ENCODE measurements around the gene ROGDI. TPM values are rescaled to one million over a fixed set of nuclear protein-coding genes. Genes with fewer than 3 reads are reported as not detected.

The ROGDI gene
- total RNA-seq, 1 donor from 2014 or later: 22.2 TPM

GRCh38 chr16:4846901-4847773 is 44.7 kb upstream of the ROGDI start, which contains the start of the genes GLYR1 and UBN1:
Gene GLYR1, minus strand, starts transcription at chr16:4847288. Its CDS starts 23 bp downstream, at chr16:4847265.
Gene UBN1, plus strand, starts transcription at chr16:4847481. Its CDS starts 5,437 bp downstream, at chr16:4852918.
- TF ChIP-seq CTCF (IDR thresholded peaks at IDR 0.05): no peak
- TF ChIP-seq EZH2 (IDR thresholded peaks at IDR 0.05): no peak
- TF ChIP-seq EZH2phosphoT487 (IDR thresholded peaks at IDR 0.05): no peak
- Mint-ChIP-seq H3K4me3 (peak within 1 kb of the TSS; percentile 94), H3K9me3 (no peaks in the 10 kb centered on the region), H3K4me1 (peaks cover 44% of the 10 kb centered on the region), H3K27me3 (ENCODE audit: insufficient read depth, low read depth) (no peaks in the 10 kb centered on the region), H3K27ac (no peak within 1 kb of the TSS), H3K36me3 (peaks cover 6% of the 10 kb centered on the region)
- H3K36me3 ChIP-seq: peaks cover 9% of the 10 kb centered on the region
- peak within 1 kb of the TSS; percentile 87 for H2AFZ ChIP-seq (replicated peaks)
- H3K9ac ChIP-seq: peak within 1 kb of the TSS; percentile 96
- H3K9me3 ChIP-seq (ENCODE audit: low read depth): no peaks in the 10 kb centered on the region
- H3K27me3 ChIP-seq: no peaks in the 10 kb centered on the region
- peak within 1 kb of the TSS; percentile 82 for H3K27ac ChIP-seq
- H4K20me1 ChIP-seq (ENCODE audit: low read depth): peaks cover 58% of the 10 kb centered on the region
- peak within 1 kb of the TSS; percentile 85 for H3K4me2 ChIP-seq
- H3K4me3 ChIP-seq: peak within 1 kb of the TSS; percentile 91
- H3K79me2 ChIP-seq (ENCODE audit: low read depth): peaks cover 86% of the 10 kb centered on the region
- peaks cover 25% of the 10 kb centered on the region for H3F3A ChIP-seq (ENCODE audit: low read depth)
- peaks cover 27% of the 10 kb centered on the region for H3K4me1 ChIP-seq
- DNase-seq (ENCODE audit: low spot score): peak; percentile 100

- Histone ChIP-seq H3K27me3 (no peaks in the 10 kb centered on the region), H3K27ac (peak overlapping the region; percentile 68), H3K9ac (peak overlapping the region; percentile 96), H3K4me1 (peaks cover 27% of the 10 kb centered on the region), H3K36me3 (peaks cover 9% of the 10 kb centered on the region), H4K20me1 (ENCODE audit: low read depth) (peaks cover 52% of the 10 kb centered on the region), H3K4me3 (peak overlapping the region; percentile 91), H3K9me3 (ENCODE audit: low read depth) (no peaks in the 10 kb centered on the region), H2AFZ (replicated peaks) (peak overlapping the region; percentile 68), H3F3A (ENCODE audit: low read depth) (peaks cover 25% of the 10 kb centered on the region), H3K79me2 (ENCODE audit: low read depth) (peaks cover 80% of the 10 kb centered on the region), H3K4me2 (peak overlapping the region; percentile 77)
- peak; percentile 72 for DNase-seq (ENCODE audit: low spot score)
- Mint-ChIP-seq H3K27ac (no peak overlapping the region), H3K36me3 (peaks cover 8% of the 10 kb centered on the region), H3K9me3 (no peaks in the 10 kb centered on the region), H3K27me3 (ENCODE audit: insufficient read depth, low read depth) (no peaks in the 10 kb centered on the region), H3K4me3 (peak overlapping the region; percentile 92), H3K4me1 (peaks cover 40% of the 10 kb centered on the region)
- TF ChIP-seq CTCF (IDR thresholded peaks at IDR 0.05) (no peak), EZH2 (IDR thresholded peaks at IDR 0.05) (no peak), EZH2phosphoT487 (IDR thresholded peaks at IDR 0.05) (no peak)
Measured at GRCh38 chr16:4846503-4846900, 44.1 kb upstream of the ROGDI start.

GRCh38 chr16:4840984-4841383 is 38.6 kb upstream of the ROGDI start:
- peaks cover 7% of the 10 kb centered on the region for H3K4me1 ChIP-seq
- H3K4me3 ChIP-seq: no peak overlapping the region
- no peak overlapping the region for H2AFZ ChIP-seq (replicated peaks)
- no peaks in the 10 kb centered on the region for H3K9me3 Mint-ChIP-seq
- TF ChIP-seq EZH2 (IDR thresholded peaks at IDR 0.05) (no peak), CTCF (IDR thresholded peaks at IDR 0.05) (no peak), EZH2phosphoT487 (IDR thresholded peaks at IDR 0.05) (no peak)
- no peak overlapping the region for H3K9ac ChIP-seq
- H3K79me2 ChIP-seq (ENCODE audit: low read depth): peaks cover 34% of the 10 kb centered on the region
- H3F3A ChIP-seq (ENCODE audit: low read depth): peaks cover 9% of the 10 kb centered on the region
- H3K9me3 ChIP-seq (ENCODE audit: low read depth): no peaks in the 10 kb centered on the region
- H3K4me3 Mint-ChIP-seq: no peak overlapping the region
- no peak overlapping the region for H3K27ac ChIP-seq
- H3K36me3 Mint-ChIP-seq: peaks cover 26% of the 10 kb centered on the region
- H3K4me2 ChIP-seq: no peak overlapping the region
- H3K36me3 ChIP-seq: peaks cover 9% of the 10 kb centered on the region
- DNase-seq (ENCODE audit: low spot score): no peak
- no peaks in the 10 kb centered on the region for H3K27me3 ChIP-seq
- H3K4me1 Mint-ChIP-seq: peaks cover 7% of the 10 kb centered on the region
- no peaks in the 10 kb centered on the region for H3K27me3 Mint-ChIP-seq (ENCODE audit: insufficient read depth, low read depth)
- no peak overlapping the region for H3K27ac Mint-ChIP-seq
- peaks cover 16% of the 10 kb centered on the region for H4K20me1 ChIP-seq (ENCODE audit: low read depth)
